Fibroblast of skin of left biceps (primary cell): ENCODE data around the gene TAGLN.
"Not testable (repeated sequence)": the region's sequence is repeated elsewhere in the genome, so short reads cannot be mapped to it uniquely, and the experiment has no call there.

Source experiments
- DNase-seq, 2 experiments: peaks; one replicate each; pipeline ENCODE4 v3.0.0-alpha.2; 2013; ENCODE audit warnings: low read depth in 2 of 2

TAGLN gene

DNA sequence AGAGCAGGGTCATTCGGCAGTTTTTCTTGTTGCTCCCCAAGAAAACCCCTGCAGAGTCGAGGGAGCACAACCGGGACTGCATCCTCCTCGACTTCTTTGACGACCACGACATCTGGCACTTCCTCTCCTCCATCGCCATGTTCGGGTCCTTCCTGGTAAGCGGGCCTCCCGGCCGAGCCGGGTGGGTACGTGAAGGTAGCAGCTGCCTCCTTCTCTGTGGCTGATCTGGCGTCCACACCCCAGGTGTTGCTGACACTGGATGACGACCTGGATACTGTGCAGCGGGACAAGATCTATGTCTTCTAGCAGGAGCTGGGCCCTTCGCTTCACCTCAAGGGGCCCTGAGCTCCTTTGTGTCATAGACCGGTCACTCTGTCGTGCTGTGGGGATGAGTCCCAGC is 3.4 kb upstream of the TAGLN start:
- no peak for DNase-seq

DNA sequence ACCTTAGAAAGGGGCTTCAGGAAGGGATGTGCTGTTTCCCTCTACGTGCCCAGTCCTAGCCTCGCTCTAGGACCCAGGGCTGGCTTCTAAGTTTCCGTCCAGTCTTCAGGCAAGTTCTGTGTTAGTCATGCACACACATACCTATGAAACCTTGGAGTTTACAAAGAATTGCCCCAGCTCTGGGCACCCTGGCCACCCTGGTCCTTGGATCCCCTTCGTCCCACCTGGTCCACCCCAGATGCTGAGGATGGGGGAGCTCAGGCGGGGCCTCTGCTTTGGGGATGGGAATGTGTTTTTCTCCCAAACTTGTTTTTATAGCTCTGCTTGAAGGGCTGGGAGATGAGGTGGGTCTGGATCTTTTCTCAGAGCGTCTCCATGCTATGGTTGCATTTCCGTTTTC is 2.2 kb upstream of the TAGLN start:
- no peak for DNase-seq

DNA sequence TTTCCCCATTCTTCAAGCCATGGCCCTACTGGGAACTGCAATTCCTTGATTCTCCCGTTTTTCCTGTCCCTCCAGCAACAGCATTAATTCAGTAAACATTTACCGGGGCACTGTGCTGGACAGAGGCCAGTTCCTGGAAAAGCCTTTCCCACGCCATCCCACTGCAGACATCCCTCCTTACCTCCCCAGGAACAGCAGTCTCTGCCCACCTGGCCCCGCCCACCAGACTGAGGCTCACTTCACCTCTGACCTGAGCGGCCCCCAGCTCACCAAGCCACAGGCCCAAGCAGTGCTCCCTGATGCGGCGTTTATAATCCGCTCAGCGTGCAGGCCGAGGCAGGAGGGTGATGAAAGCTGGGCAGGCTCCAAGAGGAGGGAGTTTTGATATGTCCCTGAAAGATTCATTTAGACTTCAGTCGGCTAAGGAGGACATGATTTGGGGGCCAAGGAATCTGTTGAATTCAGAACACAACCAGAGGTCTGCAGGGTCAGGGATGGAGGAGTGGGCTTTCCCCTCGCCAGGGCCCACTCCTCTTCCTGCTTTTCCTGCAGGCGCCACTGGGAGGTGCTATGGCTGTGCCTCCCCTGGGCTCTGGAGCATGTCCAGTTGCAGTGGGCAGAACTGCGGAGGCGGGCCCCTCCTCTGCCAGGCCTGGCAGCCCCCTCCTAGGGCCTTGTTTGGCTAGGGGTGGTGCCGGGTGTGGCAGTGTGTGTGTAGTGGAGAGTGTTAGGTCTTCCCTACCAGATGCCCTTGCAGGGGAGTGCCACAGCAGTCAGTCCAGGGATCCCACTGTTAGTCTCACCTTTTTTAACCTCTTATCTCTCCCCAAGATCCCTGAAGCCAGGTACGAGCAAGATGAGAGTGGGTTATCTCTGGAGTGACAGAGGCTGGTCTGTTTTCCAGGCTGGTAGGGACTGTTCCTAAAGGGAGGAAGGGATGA is 1.4 kb upstream of the TAGLN start:
- no peak for DNase-seq

DNA sequence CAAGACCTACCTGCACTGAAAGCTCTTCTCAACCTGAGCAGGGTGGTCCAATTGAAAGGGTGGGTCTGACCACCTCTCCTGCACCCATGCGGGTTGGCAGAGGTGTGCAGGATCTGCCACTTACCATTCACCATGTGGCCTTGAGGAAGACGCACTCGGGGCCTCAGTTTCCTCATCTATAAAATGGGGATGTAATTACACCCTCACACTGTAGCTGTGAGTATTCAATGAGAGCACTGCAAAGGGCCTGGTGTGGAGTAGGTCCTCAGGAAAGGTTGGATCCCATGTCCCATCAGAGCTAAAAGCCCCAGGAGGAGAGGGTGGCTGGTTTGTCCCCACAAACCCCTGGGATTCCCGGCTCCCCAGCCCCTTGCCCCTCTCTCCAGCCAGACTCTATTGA is 557 bp upstream of the TAGLN start:
- no peak for DNase-seq

DNA sequence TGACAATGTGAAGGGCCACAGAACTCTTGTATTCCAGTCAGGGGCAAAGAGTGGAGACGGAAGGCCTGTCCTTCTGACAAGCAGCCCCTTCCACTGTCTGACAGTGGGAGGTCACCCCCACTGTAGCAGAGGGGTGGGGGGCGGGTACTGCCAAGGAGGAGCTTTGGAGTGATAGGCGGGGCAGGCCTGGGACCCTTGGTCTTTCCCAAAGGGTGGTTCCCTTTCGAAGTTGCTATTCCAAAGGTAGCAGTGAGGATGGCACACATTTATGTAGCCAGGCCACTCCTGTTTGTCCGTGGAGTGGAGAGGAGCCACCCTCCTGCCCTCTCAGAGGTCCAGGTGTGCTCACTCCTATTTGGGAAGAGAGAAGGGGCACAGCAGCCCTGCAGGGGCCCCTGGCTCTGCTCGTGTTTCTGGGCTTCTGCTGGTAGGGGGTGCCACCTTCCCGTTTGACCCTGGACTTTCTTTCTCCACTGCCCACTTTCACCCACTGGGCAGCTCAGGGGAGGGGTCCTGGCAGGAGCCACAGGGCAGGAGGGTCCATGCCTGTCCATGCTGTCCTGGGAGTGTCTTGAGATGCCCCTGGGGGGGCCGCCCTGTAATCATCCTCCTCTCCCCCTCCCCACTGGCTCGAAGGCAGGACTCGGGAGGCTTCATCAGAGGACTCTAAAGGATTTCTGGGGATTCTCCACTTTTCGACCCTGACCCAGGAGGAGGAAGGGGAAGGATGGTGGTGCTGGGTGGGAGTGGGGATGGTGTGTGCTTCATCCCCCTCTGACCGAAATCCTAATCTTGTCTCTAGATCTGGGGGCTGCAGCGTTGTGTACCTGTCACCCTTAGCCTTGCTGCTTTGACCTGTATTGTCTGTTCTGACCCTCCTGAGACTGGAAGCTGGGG is 994 bp downstream of the TAGLN start:
- no peak for DNase-seq

DNA sequence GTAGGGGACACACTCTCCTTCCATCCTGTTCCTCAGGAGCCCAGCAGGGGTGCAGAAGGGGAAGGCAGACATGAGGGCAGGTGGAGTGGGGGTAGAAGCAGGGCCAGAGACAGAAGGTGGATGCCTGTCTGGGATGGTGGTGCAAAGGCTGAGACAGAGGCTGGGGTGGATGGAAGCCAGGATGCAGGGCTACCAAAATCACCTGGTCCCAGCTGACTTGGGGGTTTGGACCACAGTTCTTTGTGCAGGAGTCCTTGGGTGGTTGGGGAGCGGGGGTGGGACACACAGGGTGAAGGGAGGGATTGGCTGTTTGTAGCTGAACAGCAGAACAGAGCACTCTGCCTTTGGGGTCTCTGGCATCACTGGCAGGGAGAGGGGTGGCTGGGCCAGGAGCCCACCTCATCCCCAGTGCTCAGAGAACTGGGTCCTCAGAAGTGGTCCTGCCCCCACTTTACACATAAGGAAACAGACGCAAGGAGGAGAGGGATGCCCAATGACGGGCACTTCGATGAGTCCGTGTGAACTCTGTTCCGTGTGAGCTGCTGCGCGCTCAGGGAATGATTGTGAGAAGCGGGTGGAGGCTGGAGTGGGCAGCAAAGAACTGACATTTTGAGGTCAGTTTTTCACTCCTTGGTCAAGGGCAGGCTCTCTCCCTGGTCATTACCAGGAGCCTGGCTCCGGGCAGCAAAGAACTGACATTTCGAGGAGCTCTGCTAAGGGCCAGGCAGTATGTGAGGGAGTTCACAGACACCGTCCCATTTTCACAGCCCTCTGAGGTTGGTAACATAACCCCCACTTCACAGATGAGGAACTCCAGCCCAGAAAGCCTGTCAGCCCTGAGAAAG is 1.9 kb downstream of the TAGLN start:
- DNase-seq = no peak

DNA sequence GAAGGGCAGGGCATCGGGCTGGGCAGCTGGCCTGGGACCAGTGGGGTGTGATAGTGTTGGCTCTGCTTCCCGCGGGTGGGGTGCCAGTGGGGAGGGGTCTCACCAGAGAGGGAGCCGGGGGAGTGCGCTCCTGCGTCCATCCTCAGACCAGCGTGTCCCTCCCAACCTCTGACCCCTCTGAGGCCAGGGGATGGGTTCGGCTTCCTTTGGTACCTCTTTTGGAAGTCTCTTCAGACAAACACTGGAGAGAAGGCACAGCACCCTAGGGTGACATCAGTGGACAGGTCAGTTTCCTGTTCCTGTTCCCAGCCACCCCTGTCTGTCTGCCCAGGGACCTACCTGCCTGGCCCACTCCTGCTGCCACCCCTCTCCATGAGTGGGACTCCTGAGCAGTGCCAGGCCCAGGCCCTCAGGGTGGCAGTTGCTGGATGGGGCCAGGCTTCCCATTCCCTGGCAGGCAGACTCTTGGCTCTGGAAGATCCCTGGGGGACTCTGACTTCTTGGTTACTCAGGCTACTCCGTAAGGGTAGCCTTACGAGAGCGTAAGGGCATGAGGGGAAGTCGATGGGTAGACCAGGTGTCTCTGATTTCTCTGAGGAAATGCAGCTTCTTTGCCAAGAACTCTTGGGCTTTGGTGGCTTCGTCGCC is 2.6 kb downstream of the TAGLN start:
- no peak for DNase-seq

DNA sequence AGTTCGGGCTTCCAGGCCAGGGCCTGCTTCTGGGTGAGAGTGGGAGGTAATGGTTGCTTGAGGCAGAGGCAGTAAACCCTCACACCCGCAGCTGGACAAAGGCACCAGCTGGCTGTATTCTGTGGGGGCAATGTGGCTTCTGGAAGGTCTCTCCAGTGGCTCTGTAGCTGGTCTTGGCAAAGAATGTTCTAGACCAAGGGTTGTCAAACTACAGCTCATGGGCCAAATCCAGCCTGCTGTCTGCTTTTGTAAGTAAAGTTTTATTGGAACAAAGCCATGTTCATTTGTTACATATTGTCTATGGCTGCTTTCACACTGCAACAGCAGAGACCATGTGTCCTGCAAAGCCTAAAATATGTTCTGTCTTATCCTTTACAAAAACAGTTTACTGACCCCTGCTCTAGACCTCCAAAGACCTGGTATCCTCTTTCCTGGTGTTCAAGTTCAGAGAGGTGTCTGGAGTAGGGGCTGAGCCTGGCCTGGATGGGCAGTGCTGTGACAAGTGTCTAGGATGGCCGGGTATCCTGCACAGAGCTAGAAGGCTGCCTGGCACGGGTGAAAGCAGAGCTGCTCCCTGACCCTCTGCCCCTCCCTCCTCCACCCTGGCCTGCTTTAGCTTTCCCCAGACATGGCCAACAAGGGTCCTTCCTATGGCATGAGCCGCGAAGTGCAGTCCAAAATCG is 3.4 kb downstream of the TAGLN start:
- DNase-seq = no peak

DNA sequence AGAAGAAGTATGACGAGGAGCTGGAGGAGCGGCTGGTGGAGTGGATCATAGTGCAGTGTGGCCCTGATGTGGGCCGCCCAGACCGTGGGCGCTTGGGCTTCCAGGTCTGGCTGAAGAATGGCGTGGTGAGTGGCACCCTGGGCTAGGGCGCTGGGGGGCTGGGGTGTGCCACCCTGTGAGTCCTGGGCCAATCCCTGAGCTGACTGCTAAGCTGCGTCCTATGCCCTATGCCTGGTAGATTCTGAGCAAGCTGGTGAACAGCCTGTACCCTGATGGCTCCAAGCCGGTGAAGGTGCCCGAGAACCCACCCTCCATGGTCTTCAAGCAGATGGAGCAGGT is 3.9 kb downstream of the TAGLN start:
- no peak for DNase-seq

DNA sequence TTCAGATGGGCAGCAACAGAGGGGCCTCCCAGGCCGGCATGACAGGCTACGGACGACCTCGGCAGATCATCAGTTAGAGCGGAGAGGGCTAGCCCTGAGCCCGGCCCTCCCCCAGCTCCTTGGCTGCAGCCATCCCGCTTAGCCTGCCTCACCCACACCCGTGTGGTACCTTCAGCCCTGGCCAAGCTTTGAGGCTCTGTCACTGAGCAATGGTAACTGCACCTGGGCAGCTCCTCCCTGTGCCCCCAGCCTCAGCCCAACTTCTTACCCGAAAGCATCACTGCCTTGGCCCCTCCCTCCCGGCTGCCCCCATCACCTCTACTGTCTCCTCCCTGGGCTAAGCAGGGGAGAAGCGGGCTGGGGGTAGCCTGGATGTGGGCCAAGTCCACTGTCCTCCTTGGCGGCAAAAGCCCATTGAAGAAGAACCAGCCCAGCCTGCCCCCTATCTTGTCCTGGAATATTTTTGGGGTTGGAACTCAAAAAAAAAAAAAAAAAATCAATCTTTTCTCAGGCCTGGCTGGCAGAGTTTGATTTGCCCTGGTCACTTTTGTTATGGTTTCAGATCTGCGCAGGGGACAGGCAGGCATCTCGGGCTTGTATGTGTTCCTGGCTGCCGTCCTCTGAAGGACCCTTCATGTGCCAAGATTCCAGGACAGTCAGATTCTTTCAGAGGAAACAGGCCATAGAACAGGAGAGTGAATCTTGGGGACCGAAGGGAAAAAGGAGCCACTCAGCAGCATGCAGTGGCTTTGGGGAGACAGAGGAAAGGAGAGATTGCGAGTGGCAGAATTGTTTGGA is 5.3 kb downstream of the TAGLN start:
- DNase-seq = no peak

DNA sequence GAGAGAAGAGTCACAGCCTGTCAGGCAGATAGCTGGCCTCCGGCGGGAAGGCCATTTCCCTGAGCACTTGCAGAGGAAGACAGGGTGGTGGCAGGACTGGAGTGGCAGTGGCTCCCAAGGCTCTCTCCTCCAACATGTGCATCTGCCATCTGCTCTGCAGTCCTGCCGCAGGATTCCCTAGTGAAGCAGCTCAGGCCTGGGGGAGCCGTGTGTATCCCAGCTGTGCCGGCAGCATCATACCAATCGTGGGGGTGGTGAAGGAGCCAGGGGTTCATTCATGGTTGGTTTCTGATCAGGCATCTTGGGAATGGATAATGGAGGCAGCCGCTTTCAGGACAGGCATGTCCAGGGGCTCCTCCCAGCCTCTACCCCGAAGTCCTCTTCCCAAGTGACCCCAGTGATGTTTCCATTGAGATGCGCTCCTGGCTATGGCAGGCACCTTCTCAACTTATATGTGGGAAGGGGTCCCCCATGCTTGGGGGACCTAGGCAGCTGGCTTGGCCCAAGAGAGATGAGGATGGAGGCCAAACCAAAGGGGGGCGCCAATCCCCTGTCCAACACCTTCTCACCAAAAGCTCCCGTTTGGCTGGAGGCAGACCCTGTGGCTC is 6.1 kb downstream of the TAGLN start:
- no peak for DNase-seq

DNA sequence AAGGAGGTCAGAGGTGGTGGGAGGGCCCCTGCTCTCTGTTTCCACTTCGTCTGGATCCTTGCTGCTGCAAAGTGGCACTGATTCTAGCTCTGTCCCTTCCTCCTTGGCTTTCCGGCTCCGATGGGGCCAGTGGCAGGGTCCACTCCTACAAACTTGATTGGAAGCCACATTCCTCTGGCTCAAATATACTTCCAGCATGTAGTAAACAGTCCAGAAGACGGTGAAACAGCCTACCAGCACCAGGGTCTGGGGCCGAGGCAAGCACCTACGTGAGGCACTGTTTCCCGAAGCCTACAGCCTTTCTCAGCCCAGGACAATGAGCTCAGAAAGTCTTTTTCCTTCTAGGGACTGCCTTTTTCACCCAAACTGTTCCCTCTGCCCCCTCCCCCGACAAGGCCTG is 6.9 kb downstream of the TAGLN start:
- not testable (repeated sequence) for DNase-seq

DNA sequence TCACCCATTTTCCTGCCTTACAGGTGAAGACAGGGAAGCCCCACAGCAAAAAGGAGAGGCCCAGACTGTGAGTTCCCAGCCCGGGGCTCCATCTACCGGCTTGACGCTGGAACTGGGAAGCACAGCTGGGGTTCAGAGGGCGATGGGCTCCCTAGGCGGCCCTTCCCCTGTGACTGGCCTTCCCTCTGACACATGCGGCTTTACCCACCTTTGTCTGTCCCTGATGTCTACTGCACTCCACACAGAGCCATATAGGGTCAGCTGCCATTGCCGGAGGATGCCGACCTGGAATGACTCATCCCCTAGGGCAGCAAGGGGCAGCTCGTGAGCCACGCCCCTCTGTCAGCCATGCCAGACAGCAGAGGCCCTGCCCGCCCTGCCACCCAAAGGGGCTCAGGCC is 7.7 kb downstream of the TAGLN start:
- not testable (repeated sequence) for DNase-seq

DNA sequence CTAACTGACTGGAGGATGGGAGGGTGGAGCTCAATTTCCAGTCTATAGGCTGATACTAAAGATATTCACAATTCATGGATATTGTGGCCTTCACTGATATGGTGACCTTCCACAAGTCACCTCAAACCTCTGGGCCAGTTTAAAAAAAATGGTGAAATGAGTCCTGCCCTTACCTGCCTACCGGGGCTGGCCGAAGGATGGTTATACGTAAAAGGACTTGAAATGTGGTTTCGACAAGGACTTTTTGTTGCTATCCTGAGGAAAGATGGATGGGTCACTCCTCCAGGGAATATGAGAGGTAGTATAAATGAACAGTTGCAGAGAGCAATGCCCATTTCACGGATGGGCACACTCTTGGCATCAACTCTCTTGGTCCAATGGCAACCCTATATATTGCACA is 8.3 kb downstream of the TAGLN start:
- not testable (repeated sequence) for DNase-seq

DNA sequence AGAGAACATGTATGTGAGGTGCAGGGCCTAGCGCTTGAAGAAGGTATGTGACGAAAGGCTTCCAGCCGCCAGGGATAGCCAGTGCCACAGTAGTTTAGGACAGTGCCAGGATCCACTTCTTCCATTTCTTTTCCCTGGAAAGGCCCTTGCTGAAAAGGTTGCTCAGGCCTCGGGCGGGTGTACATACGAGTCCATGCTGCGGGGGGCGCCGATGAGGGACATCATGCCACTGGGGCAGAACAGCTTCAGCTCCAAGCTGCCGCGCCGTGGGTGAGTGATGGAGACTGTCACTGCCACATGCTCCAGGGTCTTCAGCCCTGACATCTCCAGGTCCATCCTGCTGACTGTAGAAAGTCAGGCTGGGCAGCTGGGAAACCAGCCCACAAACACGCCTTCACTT is 9.5 kb downstream of the TAGLN start:
- not testable (repeated sequence) for DNase-seq

DNA sequence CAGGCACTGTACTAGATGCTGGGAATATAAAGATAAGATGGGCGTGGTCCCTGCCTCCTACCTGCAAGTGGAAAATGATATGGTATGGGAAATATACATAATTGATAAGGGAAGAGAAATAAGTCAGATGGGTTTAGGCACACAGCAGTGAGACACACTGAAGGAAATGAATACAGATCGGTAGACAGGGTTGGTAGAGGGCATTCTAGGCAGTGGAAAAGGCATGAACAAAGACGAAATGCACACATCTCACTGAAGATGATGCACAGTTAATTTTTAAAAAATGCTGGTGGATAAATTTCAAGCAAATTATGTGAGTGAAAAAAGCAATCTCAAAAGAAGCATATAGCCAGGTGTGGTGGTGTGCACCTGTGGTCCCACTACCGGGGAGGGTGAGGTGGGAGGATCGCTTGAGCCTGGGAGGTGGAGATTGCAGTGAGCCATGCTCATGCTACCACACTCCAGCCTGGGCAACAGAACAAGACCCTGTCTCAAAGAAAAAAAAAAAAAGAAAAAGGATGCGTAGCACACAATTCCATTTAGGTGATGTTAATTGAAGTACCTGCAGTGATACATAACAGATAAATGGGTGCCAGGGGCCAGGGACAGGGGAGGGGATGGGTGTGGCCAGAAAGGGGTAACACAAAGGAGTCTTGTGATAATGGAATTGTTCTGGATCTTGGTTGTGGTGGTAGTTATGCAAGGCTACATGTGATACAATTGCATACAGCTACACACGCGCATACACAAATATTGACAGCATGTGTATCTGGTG is 10.4 kb downstream of the TAGLN start:
- not testable (repeated sequence) for DNase-seq

DNA sequence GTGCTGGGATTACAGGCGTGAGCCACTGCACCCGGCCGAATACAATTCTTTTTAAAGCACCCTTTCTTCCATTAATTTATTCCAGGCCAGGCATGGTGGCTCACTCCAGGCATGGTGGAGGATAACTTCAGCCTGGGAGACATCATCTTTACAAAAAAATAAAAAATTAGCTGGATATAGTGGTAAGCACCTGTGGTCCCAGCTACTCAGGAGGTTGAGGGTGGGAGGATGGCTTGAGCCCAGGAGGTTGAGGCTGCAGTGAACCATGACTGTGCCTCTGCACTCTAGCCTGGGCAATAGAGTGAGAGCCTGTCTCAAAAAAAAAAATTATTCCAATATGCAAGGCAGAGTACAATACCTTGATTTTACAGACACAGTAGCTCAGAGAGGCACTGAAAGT is 11.4 kb downstream of the TAGLN start:
- DNase-seq = no peak

DNA sequence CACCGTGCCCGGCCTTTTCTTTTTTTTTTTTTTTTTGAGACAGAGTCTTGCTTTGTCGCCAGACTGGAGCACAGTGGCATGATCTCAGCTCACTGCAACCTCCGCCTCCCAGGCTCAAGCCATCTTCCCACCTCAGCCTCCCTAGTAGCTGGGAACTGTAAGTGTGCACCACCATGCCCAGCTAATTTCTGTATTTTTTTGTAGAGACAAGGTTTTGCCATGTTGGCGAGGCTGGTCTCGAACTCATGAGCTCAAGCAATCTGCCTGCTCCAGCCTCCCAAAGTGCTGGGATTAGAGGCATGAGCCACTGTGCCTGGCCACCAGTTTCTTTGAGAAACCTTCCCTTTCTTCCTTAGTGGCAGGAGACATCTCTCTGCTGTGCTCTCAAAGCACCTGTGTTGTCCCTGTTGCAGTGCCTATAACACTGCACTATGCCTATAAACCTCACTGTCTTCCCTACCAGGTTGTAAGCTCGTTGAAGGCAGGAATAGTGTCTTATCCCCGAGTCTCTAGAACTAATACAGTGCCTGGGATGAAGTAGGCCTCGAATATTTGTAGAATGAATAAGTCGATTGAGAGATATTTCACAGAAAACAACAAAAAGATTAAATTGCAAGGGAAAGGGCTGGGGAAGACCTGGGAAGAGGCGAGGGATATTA is 13.7 kb downstream of the TAGLN start:
- DNase-seq = no peak
